ENCODE measurements around the gene NTN4. TPM values are rescaled to one million over a fixed set of nuclear protein-coding genes. Genes with fewer than 3 reads are reported as not detected.
"Not testable (repeated sequence)": the region's sequence is repeated elsewhere in the genome, so short reads cannot be mapped to it uniquely, and the experiment has no call there.

Gene NTN4
- total RNA-seq, 4 donors from 2014 or later, result 30.8 to 50.6 (median 32.2) TPM

GRCh38 chr12:95755261-95755865 lies 35.2 kb downstream of the NTN4 start:
- TF ChIP-seq CTCF (IDR thresholded peaks at IDR 0.05) (no peak), EP300 (IDR thresholded peaks at IDR 0.05) (no peak), POLR2A (IDR thresholded peaks at IDR 0.05) (no peak)
- DNase-seq (ENCODE audit: low spot score in 2 of 2), result no peak
- WGBS, 2 donors, result 41 to 48% methylated on average over 6 of the region's 6 CpGs
- Histone ChIP-seq H3K9me3 (peaks cover 0 to 15% (median 6%) of the 10 kb centered on the region in 4 donors), H3K27me3 (no peaks in the 10 kb centered on the region), H3K27ac (no peak overlapping the region), H3K36me3 (no peaks in the 10 kb centered on the region), H3K4me1 (peaks cover 0 to 17% (median 3%) of the 10 kb centered on the region in 4 donors), H3K4me3 (no peak overlapping the region)

- not testable (repeated sequence) for H3K27me3 ChIP-seq; H3K4me3 ChIP-seq; H3K27ac ChIP-seq; H3K4me1 ChIP-seq; H3K36me3 ChIP-seq; DNase-seq (ENCODE audit: low spot score in 2 of 2)
- peaks cover 0 to 11% (median 0%) of the 10 kb centered on the region in 4 donors for H3K9me3 ChIP-seq
- 89 to 92% methylated on average over 8 of the region's 8 CpGs for WGBS, 2 donors
Observed at GRCh38 chr12:95746062-95746461, 44.5 kb downstream of the NTN4 start.

- TF ChIP-seq CTCF (IDR thresholded peaks at IDR 0.05) (no peak), POLR2A (IDR thresholded peaks at IDR 0.05) (no peak), EP300 (IDR thresholded peaks at IDR 0.05) (no peak)
- WGBS, 2 donors, result 65 to 66% methylated on average over 4 of the region's 4 CpGs
- peak overlapping the region in 1 of 4 donors; percentile 7 for H3K27ac ChIP-seq
Observed at GRCh38 chr12:95742586-95742985, 48.0 kb downstream of the NTN4 start.

GRCh38 chr12:95741635-95742034 lies 48.9 kb downstream of the NTN4 start:
- Histone ChIP-seq H3K9me3 (peaks cover 0 to 11% (median 0%) of the 10 kb centered on the region in 4 donors), H3K27ac (no peak overlapping the region), H3K27me3 (no peaks in the 10 kb centered on the region), H3K36me3 (peaks cover 0 to 5% (median 0%) of the 10 kb centered on the region in 3 donors), H3K4me1 (peaks cover 0 to 28% (median 0%) of the 10 kb centered on the region in 4 donors), H3K4me3 (no peak overlapping the region)
- 80 to 82% methylated on average over 3 of the region's 3 CpGs for WGBS, 2 donors
- no peak for DNase-seq (ENCODE audit: low spot score in 2 of 2)
- no peak for TF ChIP-seq CTCF (IDR thresholded peaks at IDR 0.05)
- no peak for TF ChIP-seq POLR2A (IDR thresholded peaks at IDR 0.05)
- TF ChIP-seq EP300 (IDR thresholded peaks at IDR 0.05), result no peak

More at GRCh38 chr12:95742586-95742985, 48.0 kb downstream of the NTN4 start:
- no peaks in the 10 kb centered on the region for H3K27me3 ChIP-seq
- peaks cover 0 to 24% (median 0%) of the 10 kb centered on the region in 4 donors for H3K4me1 ChIP-seq
- H3K9me3 ChIP-seq, result peaks cover 0 to 11% (median 0%) of the 10 kb centered on the region in 4 donors
- H3K36me3 ChIP-seq, result peaks cover 0 to 5% (median 0%) of the 10 kb centered on the region in 3 donors
- DNase-seq (ENCODE audit: low spot score in 2 of 2), result no peak
- H3K4me3 ChIP-seq, result no peak overlapping the region

- DNase-seq (ENCODE audit: low spot score in 2 of 2), result no peak
- WGBS, 2 donors, result 76 to 85% methylated on average over 1 of the region's 1 CpG
- Histone ChIP-seq H3K4me3 (no peak overlapping the region), H3K4me1 (peaks cover 0 to 35% (median 0%) of the 10 kb centered on the region in 4 donors), H3K9me3 (peaks cover 0 to 10% (median 0%) of the 10 kb centered on the region in 4 donors), H3K27ac (peak overlapping the region in 1 of 4 donors; percentile 71), H3K36me3 (peaks cover 0 to 2% (median 0%) of the 10 kb centered on the region in 3 donors), H3K27me3 (no peaks in the 10 kb centered on the region)
- TF ChIP-seq EP300 (IDR thresholded peaks at IDR 0.05) (no peak), CTCF (IDR thresholded peaks at IDR 0.05) (no peak), POLR2A (IDR thresholded peaks at IDR 0.05) (no peak)
Observed at GRCh38 chr12:95740751-95741150, 49.8 kb downstream of the NTN4 start.
